Glomerular visceral epithelial cell (primary cell): ENCODE results near the gene PCDHA11.
"Not testable (repeated sequence)": the region's sequence is repeated elsewhere in the genome, so short reads cannot be mapped to it uniquely, and the experiment has no call there.

Experiments
- DNase-seq: peaks from one replicate; pipeline ENCODE4 v3.0.0-alpha.2; 2016; ENCODE audit errors: extremely low spot score

PCDHA11 gene, protein sequence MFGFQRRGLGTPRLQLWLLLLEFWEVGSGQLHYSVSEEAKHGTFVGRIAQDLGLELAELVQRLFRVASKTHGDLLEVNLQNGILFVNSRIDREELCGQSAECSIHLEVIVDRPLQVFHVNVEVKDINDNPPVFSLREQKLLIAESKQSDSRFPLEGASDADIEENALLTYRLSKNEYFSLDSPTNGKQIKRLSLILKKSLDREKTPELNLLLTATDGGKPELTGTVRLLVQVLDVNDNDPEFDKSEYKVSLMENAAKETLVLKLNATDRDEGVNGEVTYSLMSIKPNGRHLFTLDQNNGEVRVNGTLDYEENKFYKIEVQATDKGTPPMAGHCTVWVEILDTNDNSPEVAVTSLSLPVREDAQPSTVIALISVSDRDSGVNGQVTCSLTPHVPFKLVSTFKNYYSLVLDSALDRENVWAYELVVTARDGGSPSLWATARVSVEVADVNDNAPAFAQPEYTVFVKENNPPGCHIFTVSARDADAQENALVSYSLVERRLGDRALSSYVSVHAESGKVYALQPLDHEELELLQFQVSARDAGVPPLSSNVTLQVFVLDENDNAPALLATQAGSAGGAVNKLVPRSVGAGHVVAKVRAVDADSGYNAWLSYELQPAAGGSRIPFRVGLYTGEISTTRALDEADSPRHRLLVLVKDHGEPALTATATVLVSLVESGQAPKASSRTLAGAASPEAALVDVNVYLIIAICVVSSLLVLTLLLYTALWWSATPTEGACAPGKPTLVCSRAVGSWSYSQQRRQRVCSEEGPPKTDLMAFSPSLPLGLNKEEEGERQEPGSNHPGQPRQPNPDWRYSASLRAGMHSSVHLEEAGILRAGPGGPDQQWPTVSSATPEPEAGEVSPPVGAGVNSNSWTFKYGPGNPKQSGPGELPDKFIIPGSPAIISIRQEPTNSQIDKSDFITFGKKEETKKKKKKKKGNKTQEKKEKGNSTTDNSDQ

GRCh38 chr5:140868721-140869554, at the start of gene PCDHA11:
Gene PCDHA11, plus strand, starts transcription at chr5:140868957. Its CDS starts 147 bp downstream, at chr5:140869104.
- peak; percentile 27 for DNase-seq

DNA sequence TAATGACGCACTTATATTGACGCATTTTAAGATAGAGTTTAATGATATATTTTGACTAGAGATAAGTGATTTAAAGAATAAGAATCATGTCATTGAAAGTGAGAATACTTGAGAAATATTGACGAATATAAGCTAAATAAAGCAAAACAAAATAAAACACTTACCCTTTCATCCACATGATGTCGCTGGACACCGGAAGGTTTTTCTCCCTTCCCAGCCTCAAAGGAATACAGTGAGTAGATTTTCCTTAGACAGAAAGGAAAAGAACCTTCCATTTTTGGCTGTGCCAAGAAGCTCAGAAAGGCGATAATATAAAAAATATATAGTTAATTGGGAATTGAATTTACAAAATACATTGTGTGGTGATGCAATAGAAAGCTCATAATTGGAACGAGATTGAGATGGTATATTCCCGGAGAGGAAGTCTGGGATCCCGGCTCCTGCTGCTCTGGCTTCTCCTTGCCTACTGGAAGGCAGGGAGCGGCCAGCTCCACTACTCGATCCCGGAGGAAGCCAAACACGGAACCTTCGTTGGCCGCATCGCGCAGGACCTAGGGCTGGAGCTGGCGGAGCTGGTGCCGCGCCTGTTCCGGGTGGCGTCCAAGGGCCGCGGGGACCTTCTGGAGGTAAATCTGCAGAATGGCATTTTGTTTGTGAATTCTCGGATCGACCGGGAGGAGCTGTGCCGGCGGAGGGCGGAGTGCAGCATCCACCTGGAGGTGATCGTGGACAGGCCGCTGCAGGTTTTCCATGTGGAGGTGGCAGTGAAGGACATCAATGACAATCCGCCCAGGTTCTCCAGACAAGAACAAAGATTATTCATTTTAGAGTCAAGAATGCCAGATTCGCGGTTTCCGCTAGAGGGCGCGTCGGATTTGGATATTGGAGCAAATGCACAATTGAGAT, 47.1 kb upstream of the PCDHA11 start, which contains the start of gene PCDHA5:
Gene PCDHA5 (plus strand): TSS at position 239 of the 906 bp plus-strand sequence.
- DNase-seq = no peak

GRCh38 chr5:140822281-140822629, 46.5 kb upstream of the PCDHA11 start:
- no peak for DNase-seq

DNA sequence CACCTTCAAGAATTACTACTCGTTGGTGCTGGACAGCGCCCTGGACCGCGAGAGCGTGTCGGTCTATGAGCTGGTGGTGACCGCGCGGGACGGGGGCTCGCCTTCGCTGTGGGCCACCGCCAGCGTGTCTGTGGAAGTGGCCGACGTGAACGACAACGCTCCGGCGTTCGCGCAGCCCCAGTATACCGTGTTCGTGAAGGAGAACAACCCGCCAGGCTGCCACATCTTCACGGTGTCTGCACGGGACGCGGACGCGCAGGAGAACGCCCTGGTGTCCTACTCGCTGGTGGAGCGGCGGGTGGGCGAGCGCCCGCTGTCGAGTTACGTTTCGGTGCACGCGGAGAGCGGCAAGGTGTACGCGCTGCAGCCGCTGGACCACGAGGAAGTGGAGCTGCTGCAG, 45.8 kb upstream of the PCDHA11 start:
- DNase-seq = not testable (repeated sequence)

- no peak for DNase-seq
Observed at GRCh38 chr5:140823475-140823874, 45.3 kb upstream of the PCDHA11 start.

- no peak for DNase-seq
Observed at GRCh38 chr5:140827704-140828361, 40.9 kb upstream of the PCDHA11 start, which contains the start of gene PCDHA6. Gene PCDHA6, plus strand, starts transcription at chr5:140827960. Its CDS starts 132 bp downstream, at chr5:140828092.

GRCh38 chr5:140828362-140828737, 40.4 kb upstream of the PCDHA11 start:
- no peak for DNase-seq

- DNase-seq = not testable (repeated sequence)
Observed at GRCh38 chr5:140829511-140830501, 39.0 kb upstream of the PCDHA11 start.

- peak; percentile 29 for DNase-seq
Observed at GRCh38 chr5:140833993-140834392, 34.8 kb upstream of the PCDHA11 start, which contains the start of gene PCDHA7. Gene PCDHA7, plus strand, starts transcription at chr5:140834269. Its CDS starts 115 bp downstream, at chr5:140834384.

DNA sequence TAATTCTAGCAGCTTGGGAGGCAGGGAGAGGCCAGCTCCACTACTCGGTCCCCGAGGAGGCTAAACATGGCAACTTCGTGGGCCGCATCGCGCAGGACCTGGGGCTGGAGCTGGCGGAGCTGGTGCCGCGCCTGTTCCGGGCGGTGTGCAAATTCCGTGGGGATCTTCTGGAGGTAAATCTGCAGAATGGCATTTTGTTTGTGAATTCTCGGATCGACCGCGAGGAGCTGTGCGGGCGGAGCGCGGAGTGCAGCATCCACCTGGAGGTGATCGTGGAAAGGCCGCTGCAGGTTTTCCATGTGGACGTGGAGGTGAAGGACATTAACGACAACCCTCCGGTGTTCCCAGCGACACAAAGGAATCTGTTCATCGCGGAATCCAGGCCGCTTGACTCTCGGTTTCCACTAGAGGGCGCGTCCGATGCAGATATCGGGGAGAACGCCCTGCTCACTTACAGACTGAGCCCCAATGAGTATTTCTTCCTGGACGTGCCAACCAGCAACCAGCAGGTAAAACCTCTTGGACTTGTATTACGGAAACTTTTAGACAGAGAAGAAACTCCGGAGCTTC, 34.2 kb upstream of the PCDHA11 start:
- not testable (repeated sequence) for DNase-seq

GRCh38 chr5:140835622-140836510, 32.9 kb upstream of the PCDHA11 start:
- no peak for DNase-seq

- DNase-seq = no peak
Observed at GRCh38 chr5:140840978-140841962, 27.5 kb upstream of the PCDHA11 start, which contains the start of gene PCDHA8. Gene PCDHA8, plus strand, starts transcription at chr5:140841187. Its CDS starts 135 bp downstream, at chr5:140841322.

DNA sequence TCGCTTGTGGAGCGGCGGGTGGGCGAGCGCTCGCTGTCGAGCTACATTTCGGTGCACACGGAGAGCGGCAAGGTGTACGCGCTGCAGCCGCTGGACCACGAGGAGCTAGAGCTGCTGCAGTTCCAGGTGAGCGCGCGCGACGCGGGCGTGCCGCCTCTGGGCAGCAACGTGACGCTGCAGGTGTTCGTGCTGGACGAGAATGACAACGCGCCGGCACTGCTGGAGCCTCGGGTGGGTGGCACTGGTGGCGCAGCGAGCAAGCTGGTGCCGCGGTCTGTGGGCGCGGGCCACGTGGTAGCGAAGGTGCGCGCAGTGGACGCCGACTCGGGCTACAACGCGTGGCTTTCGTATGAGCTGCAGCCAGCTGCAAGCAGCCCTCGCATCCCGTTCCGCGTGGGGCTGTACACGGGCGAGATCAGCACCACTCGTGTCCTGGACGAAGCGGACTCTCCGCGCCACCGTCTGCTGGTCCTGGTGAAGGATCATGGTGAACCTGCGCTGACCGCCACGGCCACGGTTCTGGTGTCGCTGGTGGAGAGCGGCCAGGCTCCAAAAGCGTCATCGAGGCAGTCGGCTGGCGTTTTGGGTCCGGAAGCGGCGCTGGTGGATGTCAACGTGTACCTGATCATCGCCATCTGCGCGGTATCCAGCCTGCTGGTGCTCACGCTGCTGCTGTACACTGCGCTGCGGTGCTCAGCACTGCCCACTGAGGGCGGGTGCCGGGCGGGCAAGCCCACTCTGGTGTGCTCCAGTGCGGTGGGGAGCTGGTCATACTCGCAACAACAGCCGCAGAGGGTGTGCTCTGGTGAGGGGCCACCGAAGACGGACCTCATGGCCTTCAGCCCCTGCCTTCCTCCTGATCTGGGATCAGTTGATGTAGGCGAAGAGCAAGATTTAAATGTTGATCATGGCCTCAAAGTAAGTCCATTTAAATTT, 25.7 kb upstream of the PCDHA11 start:
- DNase-seq = no peak
